GM19395 (cell line): ENCODE data around the gene CRTAC1.

Experiments
- ATAC-seq: cut with Tn5 transposase; IDR thresholded peaks from one replicate; pipeline ENCODE4 v1.9.1; 2021; ENCODE audit warnings: mild to moderate bottlenecking, moderate library complexity; ENCODE audit not compliant: unreplicated experiment

The CRTAC1 gene

DNA sequence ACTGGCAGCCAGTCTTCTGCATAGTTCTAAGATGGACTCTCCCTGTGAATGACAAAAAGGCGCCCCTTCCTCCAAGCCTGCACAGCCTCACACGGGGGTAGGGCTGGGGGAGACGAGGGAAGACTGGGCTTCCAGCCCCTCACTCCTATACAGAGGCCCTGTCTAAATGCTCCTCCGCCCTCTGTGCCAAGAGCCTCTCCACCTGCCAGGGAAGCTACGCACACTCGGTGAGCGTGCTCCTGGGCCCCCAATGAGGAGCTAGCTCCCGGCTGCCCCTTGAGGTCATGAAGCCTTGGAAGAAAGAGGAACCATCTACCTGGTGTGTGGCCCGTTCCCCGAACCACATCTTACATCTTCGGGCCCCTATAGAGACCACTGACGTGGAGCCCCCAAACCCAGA, 54.8 kb downstream of the CRTAC1 start:
- no peak for ATAC-seq

DNA sequence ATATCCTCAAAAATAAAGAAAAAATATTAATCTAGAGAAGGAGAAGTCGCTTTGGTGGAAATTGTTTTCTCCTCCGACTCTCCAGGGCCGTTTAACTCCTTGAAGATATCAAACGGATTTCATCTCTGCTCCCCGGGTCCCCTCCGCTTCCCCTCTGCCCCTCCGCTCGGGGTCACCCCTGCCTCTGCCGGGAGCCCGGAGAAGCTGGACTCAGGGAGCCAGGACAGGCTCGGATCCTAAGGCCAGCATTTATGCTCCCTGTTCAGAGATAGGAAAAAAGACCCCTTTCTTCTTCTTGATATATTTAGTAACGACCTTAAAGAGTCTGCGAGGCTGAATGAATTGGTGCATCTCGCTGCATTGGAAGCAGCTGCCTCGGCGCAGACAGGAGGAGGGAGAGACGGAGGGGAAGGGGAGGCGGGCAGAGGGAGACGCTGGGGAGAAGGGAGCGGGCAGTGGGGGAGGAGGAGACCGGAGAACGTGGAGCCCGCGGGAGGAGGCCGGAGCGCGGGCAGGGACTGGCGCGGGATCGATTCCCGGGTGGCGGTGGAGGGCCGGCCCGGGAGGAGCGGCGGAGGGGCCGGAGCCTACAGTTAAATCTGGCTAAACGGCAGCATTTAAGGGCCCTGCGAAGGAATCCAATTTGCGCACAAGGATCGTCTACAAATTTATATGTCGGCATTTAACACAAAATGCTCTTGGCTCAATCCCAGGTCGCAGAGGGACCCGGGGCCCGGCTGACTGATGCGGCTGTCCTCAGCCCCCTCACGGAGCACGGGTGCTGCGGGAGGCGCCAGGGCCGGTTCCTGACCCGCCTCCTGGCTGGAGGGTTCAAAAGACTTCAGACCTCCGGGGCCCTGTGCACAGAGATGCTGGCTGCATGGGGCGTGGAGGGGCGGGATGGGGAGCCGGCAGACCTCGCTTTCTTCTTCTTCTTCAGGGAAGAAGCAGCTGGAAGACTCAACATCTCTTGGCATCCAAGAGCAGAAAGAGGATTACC, 55.6 kb downstream of the CRTAC1 start:
- no peak for ATAC-seq

DNA sequence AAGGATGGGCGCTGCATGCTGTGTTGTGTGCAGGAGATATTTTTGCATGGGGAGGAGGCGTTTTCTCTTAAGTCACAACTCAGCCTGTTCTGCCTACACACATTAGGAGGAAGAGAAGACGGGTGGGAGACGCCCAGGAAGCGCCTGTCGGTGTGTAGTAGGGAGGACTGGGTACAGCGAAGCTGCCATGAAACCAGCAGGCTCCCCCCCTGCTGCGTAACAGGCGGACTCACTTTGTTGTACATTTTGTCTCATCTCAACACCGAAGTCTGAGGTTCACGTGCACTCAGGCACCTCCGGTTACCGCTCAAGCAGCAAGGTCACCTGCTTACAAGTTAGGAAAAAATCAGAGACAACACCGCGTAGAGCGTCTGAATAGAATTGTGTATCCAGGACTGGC, 56.3 kb downstream of the CRTAC1 start:
- no peak for ATAC-seq

DNA sequence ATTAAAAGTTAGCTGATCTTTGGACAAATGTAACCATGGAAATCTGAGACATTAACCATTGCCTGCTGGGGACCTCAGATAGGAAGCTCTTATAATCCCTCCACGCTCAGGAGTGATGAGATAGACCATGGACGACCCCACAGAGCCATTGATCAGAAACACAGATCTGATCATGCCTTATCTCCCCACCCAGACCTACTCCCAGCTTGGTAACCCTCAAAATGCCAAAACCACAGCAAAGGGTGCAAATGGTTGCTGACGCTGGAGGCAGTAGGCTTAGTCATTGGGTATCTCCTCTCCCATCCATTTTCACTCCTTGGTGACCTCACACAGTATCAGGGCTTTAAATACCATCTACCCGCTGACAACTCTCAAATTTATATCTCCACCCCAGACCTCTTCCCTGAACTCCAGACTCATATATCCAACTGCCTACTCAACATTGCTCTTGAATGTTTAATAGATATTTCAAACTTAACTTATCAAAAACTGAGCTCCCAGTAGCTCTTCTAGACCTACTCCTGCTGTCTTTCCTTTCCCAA, 60.8 kb downstream of the CRTAC1 start:
- ATAC-seq = no peak

DNA sequence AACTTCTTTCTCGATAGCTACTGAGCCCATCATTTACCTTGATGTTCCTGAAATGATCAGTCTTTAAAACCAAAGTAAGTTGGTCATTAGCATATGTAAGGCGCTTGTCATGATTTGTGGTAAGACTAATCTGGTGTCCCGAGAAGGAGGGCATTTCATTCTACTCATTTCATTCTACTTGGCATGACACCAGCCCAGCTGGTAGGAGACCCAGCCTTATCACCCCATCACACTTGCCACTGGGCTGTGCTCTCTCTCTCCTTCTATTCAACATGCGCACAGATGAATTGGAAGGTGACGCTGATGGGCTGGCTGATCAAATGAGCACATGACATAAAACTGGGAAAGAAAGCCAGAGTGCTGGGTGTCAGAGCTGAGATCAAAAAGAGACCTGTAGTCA, 65.7 kb downstream of the CRTAC1 start:
- no peak for ATAC-seq

DNA sequence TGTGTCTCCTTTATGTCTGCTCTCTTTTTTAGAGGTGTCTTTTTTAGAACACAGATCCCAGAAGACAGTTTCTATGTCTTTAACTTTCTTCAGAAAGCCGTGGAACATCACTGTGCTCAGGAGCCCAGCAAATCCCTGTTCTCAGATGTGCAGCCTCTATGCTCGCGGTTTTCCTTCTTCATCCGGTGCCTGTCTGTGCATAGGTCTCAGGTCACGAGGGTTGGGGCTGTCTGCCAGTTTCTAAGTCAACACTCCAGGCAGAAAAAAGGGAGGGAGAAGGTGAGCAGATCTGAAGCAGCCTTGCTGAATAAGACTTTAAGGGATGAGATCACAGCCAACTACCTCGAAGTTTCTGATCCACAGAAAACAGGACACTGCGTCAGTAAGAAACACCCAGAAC, 68.5 kb downstream of the CRTAC1 start:
- no peak for ATAC-seq

DNA sequence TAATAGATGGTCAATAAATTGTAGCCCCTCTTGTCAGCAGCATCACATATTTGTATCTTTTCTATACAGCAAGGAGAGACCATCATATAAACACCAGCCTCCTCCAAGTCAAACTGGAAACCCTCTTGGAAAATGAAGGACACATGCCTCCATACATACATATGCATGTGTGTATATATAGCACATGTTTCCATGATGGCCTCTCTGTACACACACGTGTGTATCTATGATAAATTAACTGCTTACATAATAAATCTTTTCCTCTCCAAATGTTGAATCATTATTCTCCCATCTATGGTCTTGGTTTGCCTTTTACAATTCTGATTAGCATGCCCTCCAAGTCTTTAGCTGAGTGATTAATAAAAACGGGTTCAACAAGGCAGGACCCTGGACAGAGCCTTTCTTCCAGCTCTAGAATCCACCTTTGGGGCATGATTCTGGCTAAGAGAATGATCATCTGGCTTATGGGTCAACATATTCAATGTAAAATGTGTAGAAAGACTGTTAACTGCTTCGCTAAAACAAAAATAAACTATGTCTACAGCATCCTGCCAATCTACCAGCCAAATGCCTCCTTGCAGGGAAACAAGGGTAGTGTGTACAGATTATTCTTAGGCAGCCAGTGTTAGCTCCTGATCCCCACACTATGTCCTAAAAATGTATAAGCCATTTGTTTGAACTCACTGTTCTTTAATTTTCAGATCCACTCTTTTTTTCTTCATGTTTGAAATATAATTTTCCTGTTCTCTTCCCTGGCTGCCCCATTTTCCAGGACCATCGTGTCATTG, 70.0 kb downstream of the CRTAC1 start:
- ATAC-seq = no peak

DNA sequence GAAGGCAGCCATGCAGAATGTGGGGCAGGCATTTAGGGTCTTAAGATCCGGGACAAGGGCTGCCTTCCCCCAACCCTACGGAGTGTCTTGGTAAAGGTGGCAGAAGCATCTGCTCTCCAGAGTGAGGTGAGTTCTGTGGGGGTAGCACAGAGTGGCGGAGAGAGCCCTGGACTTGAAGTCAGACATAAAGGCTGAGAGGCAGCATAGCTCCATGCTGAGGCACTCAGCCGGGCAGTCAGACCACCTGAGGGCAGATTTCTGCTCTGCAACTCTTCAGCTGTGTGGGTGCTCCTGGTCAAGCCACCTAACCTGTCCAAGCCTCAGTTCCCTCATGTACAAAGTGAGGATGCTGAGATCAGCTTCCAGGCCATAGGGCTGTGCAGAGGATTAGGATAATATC, 81.0 kb downstream of the CRTAC1 start:
- no peak for ATAC-seq

DNA sequence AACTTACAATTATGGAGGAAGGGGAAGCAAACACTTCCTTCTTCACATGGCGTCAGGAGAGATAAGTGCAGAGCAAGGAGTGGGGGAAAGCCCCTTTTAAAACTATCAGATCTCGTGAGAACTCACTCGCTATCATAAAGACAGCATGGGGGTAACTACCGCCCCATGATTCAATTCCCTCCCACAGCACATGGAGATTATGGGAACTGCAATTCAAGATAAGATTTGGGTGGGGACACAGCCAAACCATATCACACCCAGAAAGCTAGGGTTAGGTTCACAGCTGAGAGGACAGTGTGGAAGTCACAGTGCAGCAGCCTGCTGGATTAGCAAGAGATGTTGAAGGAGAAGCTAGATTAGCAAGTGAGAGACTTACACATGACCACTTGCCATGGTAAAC, 81.6 kb downstream of the CRTAC1 start:
- no peak for ATAC-seq

DNA sequence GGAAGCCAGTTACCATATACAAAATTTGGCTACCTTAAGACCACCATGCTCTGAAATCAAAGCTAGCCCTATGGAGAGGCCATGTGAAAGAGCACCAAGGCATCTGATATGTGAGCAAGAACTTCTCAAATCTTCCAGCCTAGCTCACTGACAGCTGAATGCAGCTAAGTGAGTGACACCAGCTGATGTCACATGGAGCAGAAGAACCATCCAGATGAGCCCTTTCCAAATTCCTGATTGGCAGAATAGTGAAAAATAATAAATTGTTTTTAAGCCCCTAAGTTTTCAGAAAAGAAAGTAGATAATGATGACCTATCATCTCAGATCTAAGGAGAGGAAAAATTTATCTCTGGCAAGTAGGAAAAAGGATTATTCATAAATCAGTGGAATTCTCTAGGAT, 85.6 kb downstream of the CRTAC1 start:
- no peak for ATAC-seq

DNA sequence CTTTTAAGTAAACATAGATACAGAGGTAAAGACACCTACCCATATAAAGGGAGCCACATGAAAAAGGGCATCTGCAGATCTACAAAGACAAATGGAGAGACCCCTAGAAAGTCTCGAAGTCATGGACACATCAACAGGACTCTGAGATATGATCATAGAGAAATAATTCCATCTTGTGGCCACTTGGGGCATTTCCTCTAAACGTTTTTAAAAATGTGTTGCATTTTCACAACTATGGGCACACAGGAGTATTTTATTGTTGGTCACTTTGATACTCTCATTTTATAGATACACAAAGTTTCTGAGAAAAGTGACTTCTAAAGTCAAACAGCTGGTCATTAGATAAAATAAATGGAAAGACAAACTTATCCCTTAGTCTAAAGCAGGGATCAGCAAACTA, 87.1 kb downstream of the CRTAC1 start:
- ATAC-seq = no peak

DNA sequence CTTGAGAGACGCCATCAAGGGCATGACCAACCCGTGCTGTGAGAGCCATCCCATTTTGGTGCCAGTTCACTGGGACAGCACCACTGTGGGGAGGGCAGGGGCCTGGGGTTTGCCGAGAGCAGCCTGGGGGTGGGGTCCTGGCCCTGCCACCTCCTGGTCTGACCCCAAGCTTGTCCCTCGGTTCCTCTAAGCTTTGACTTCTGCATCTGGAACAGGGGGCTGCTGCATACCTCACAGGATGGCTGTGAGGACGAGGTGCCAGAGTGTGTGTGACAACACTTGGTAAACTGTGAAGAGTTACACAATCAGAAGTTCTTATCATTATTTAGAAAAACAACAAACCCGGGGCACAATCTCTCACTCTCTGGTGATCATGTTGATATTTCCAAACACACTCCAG, 89.9 kb downstream of the CRTAC1 start:
- no peak for ATAC-seq

DNA sequence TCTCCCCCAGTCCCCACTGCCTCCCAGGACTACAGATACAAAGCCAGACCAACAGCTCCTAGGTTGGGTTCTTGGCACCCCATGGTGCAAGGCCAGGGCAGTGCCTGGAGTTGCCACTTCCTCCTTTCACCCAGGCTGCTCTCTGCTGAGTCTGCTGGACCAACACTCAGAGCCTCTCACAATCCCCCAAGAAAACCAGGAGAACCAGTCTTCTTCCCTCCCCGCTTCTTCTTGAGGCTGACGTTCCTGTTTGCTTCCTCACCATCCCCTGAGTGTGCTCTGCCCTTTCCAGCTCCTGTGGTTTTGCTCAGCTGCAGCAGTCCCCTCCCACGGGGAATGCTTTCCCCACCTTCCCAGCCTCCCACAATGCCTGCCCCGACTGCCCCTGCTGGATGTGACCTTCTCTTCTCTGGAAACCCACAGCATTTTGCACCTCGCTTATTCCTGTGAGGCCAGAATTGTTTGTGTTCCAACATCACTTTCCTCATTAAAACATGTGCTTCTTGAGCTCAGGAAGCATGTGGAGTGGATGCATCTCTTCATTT, 90.9 kb downstream of the CRTAC1 start:
- no peak for ATAC-seq

DNA sequence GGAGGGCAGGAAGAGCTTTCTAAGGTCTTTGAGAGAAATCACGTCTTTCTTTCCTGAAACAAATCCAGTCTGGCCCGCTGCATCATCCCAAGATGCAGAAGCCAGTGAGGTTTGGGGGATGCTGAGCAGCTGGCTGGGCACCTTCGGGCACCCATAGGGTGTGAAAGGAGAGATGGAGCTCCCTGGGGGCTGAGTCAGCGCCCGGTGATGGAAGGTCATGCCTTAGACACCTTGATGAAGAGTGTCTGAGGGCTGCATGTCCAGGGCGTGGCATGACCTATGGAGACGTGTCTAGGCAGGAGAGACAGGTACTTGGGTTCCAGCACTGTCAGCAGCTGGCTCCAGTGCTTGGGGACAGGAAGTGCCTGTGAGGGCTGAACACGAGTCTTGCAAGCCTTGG, 92.5 kb downstream of the CRTAC1 start:
- no peak for ATAC-seq

DNA sequence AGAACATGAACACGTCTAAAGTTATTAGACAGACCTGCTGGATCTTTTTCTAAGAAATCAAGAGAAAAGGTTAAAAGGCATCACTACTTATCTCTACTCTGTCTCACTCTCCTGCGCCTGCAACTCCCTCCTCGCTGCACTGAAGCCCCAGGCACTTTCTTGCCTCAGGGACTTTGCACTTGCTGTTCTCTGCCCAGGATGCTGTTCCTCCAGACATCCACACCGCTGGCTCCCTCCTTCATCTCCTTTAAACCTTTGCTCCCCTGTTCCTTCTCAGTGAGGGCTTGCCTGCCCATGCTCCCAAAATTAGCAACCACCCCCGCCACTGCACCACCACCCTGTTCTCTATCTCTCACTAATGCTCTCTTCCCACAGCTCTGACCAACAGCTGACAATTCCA, 93.4 kb downstream of the CRTAC1 start:
- ATAC-seq = no peak

DNA sequence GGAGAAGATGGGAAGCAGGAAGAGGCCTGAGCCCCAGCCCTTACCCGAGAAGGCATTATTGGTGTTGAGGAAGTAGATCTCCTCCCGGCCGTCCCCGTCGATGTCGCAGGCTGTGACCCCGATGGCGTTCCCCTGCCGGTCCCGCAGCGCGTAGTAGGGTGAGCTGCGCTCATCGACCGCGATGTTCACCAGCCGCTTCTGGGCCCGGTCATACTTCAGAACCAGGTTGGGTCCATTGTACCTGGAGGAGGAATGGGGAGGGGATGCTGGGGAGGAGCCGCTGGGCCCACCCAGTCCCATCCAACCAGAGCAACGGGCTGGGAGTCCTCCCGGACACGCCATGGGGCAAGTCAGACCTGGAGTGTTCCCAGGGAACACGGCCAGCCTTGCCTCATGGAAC, 94.3 kb downstream of the CRTAC1 start:
- ATAC-seq = no peak

DNA sequence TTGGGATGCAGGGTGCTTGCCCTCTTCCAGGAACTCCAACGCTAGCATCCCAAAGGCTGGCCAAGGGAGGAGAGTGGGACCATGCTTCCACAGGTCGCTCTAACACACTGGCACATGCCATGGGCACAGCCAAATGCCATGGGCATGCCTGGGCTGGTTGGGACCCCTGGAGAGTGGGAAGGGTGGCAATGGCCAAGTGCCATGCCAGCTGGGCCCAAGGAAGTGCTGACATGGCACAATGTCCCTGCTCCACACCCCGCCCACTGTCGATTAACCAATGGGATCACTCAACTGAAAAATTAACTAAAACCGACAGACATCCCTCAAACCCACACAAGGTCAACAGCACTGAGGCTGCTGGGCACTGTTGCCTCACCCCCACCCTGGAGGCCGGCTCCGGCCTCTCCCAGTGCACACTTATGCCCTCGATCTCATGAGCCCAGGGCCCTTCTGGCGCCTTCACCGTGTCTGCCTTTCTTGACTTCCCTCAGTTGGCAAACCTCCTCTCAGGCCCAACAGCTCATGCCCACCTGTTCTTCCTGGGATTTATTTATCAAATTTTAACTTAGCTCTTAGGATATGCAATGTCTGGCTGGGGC, 97.4 kb downstream of the CRTAC1 start:
- no peak for ATAC-seq

DNA sequence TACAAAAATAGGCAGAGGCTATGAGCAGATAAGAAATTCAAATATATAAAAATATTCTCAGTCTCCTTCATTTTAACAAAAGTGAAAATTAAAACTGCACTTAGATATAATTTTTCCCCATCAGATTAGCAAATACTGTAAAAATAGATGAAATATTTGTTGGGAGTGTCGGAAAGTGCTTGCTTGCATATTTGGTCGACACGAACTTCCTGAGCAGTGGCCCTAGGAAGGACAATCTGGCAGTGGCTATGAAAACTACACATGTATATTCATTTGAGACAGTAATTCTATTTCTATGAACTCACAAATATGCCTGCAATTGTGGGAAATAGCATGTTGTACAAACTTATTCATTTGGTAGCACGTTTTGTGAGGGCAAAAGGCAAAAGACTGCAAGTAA, 99.4 kb downstream of the CRTAC1 start:
- no peak for ATAC-seq

DNA sequence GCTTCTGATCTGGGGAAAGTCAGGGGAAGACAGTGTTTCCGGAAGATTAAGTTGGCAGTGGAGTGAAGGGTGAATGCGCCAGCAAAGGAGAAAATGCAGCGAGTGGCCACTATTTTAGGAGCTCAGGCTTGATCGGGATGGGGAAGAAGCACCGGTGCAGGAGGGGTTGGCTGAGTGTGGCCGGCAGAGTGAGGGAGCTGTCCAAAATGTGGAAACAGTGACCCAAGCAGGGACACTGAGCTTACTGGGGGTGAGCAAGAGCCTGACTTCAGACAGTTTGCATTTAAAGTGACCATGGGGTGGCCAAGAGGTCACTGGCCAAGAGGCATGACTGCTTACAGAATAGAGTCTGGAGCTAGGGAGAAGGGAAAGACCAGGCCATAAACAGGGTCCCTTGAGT, 101.5 kb downstream of the CRTAC1 start:
- ATAC-seq = no peak

DNA sequence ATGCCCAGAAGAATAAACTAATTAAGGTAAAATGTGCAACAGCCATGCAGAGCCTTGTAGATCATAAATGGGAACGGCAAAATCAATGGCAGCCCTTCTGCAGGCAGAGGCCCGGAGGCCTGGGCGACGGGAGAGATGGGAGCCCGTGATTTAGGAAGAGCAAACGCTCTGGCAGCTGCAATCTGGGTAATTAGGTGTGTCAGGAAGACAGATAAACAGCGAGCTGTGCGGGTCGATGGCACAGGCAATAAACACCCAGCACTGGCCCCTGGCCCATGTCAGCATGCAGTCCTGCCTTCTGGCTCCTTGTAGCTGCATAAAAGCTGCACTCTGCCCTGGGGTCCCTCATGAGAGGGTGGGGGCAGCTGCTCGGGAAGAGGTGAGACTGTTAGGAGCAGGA, 102.8 kb downstream of the CRTAC1 start:
- ATAC-seq = no peak

DNA sequence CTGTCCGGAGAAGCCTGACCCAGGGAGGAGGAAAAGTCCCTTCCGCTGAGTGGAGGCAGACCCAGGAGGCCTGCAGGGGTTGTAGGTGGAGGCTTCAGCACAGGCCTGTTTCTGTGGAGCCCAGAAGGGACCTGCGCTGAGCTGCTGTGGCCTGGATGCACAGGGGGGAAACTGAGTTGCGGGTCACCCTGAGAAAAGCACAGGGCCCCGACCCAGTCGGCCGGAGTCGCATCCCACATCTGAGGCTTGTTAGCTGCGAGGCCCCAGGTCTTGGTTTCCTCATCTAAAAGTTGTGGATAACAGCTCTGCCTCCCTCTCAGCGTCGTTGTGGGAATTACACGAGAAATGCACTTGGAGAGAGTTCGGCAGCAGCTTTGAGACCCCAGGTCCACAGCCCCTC, 104.4 kb downstream of the CRTAC1 start:
- ATAC-seq = no peak
